Esophagus muscularis mucosa (tissue), 4 donors: ENCODE results near the gene MAP3K6. TPM values are rescaled to one million over a fixed set of nuclear protein-coding genes. Genes with fewer than 3 reads are reported as not detected.

Source experiments
- DNase-seq: peaks from one replicate; pipeline ENCODE4 v3.0.0-alpha.2; 2017; ENCODE audit errors: extremely low spot score
- H3K27ac ChIP-seq, 4 donors: fragments of 200-600 bp; sonication (generic); replicated peaks in 1 of 4; 1 replicate in 3 of 4; 2 replicates in 1 of 4; pipeline ENCODE4 v1.5.1; 2016 to 2019; ENCODE audit warnings: mild to moderate bottlenecking in 1 of 4
- H3K27me3 ChIP-seq, 4 donors: fragments of 200-600 bp; sonication (generic); one replicate each; pipeline versions ENCODE4 v1.5.1 to v1.6.0; 2016 to 2019
- H3K36me3 ChIP-seq, 4 donors: fragments of 200-600 bp; sonication (generic); one replicate each; pipeline ENCODE4 v1.5.1; 2016 to 2019
- H3K4me1 ChIP-seq, 4 donors: fragments of 200-600 bp; sonication (generic); one replicate each; pipeline ENCODE4 v1.5.1; 2016 to 2019
- H3K4me3 ChIP-seq, 4 donors: fragments of 200-600 bp; sonication (generic); 1 replicate in 2 of 4; 2 replicates in 2 of 4; pipeline ENCODE4 v1.5.1; 2016 to 2019; ENCODE audit warnings: mild to moderate bottlenecking in 4 of 4, moderate library complexity in 1 of 4
- H3K9me3 ChIP-seq, 4 donors: fragments of 200-600 bp; sonication (generic); 1 replicate in 3 of 4; 2 replicates in 1 of 4; pipeline ENCODE4 v1.5.1; 2016 to 2019
- CTCF ChIP-seq, 3 experiments: fragments of 200-600 bp in 2 of 3; fragments of 450-650 bp in 1 of 3; sonication (generic) in 2 of 3; IDR thresholded peaks; one replicate each; pipeline ENCODE4 v1.5.1; 2017 to 2019; ENCODE audit warnings: antibody characterized with exemption in 3 of 3, mild to moderate bottlenecking in 2 of 3, moderate library complexity in 1 of 3
- EP300 ChIP-seq: sonication (generic); formaldehyde crosslinking; IDR thresholded peaks from one replicate; pipeline ENCODE4 v1.6.1; 2017; ENCODE audit warnings: antibody characterized with exemption
- POLR2A ChIP-seq: fragments of 450-650 bp; IDR thresholded peaks from one replicate; pipeline ENCODE4 v1.6.1; 2017; ENCODE audit warnings: antibody characterized with exemption, moderate library complexity, mild to moderate bottlenecking, low read depth
- POLR2AphosphoS5 ChIP-seq, 2 donors: sonication (generic); formaldehyde crosslinking; IDR thresholded peaks; one replicate each; pipeline ENCODE4 v1.6.1; 2017; ENCODE audit warnings: antibody characterized with exemption in 2 of 2
- WGBS: methylation state at CpG from one replicate; pipeline ENCODE4 v1.1.5; 2018; 5-methylcytosine and 5-hydroxymethylcytosine counted together
- intact Hi-C: fragments of 100-400 bp; cut with DNase I; formaldehyde crosslinking; loops from one replicate; pipeline ENCODE4 v1.15.1; 2023
- total RNA-seq, 4 donors: library from RNA; depleted of rRNA; stranded (reverse); fragments of >200 nt; gene quantifications; one replicate each; pipeline versions ENCODE4 v1.1.0 to v1.2.1, GENCODE V29; 2016

The MAP3K6 gene
- total RNA-seq, 4 donors from 2014 or later = 29.7 to 80.1 (median 55.4) TPM

GRCh38 chr1:27363766-27364695 is 2.7 kb downstream of the MAP3K6 start:
- H3K4me3 ChIP-seq = peak overlapping the region in 2 of 4 donors; percentile 89 to 96

GRCh38 chr1:27361553-27361952 is 5.2 kb downstream of the MAP3K6 start:
- H3K27me3 ChIP-seq = no peaks in the 10 kb centered on the region
- H3K36me3 ChIP-seq = peaks cover 64 to 87% (median 82%) of the 10 kb centered on the region in 4 donors

More at GRCh38 chr1:27363766-27364695, 2.7 kb downstream of the MAP3K6 start:
- peaks cover 45 to 57% (median 52%) of the 10 kb centered on the region in 4 donors for H3K4me1 ChIP-seq
- intact Hi-C loops = no loop called here
- no peak for DNase-seq
- no peaks in the 10 kb centered on the region for H3K9me3 ChIP-seq
- no peaks in the 10 kb centered on the region for H3K27me3 ChIP-seq
- H3K36me3 ChIP-seq = peaks cover 45 to 62% (median 58%) of the 10 kb centered on the region in 4 donors
- H3K27ac ChIP-seq = peak overlapping the region; percentile 98 to 100 (median 99)
- TF ChIP-seq CTCF (IDR thresholded peaks at IDR 0.05) (no peak), EP300 (no peak), POLR2A (no peak), POLR2AphosphoS5 (IDR thresholded peaks at IDR 0.05) (no peak)
- 88% methylated on average over 22 of the region's 26 CpGs for WGBS

GRCh38 chr1:27361044-27361402 is 5.7 kb downstream of the MAP3K6 start:
- Histone ChIP-seq H3K27ac (no peak overlapping the region), H3K36me3 (peaks cover 69 to 92% (median 88%) of the 10 kb centered on the region in 4 donors), H3K4me1 (peaks cover 30 to 50% (median 46%) of the 10 kb centered on the region in 4 donors), H3K4me3 (peak overlapping the region in 1 of 4 donors; percentile 43), H3K9me3 (no peaks in the 10 kb centered on the region), H3K27me3 (no peaks in the 10 kb centered on the region)
- 87% methylated on average over 21 of the region's 21 CpGs for WGBS
- no peak for DNase-seq
- intact Hi-C loops = no loop called here
- TF ChIP-seq POLR2AphosphoS5 (IDR thresholded peaks at IDR 0.05) = no peak
- no peak for TF ChIP-seq EP300
- TF ChIP-seq POLR2A = no peak
- TF ChIP-seq CTCF (IDR thresholded peaks at IDR 0.05) = no peak

More at GRCh38 chr1:27361553-27361952, 5.2 kb downstream of the MAP3K6 start:
- Histone ChIP-seq H3K4me1 (peaks cover 30 to 50% (median 46%) of the 10 kb centered on the region in 4 donors), H3K27ac (no peak overlapping the region), H3K4me3 (no peak overlapping the region), H3K9me3 (no peaks in the 10 kb centered on the region)
- WGBS = 88% methylated on average over 7 of the region's 8 CpGs
- TF ChIP-seq POLR2A = no peak
- intact Hi-C loops = no loop called here
- DNase-seq = no peak

GRCh38 chr1:27360159-27361043 is 6.4 kb downstream of the MAP3K6 start:
- TF ChIP-seq POLR2AphosphoS5 (IDR thresholded peaks at IDR 0.05) = no peak
- no peak for TF ChIP-seq CTCF (IDR thresholded peaks at IDR 0.05)
- no peak for TF ChIP-seq POLR2A
- TF ChIP-seq EP300 = no peak
- no peak for DNase-seq
- Histone ChIP-seq H3K4me1 (peaks cover 30 to 50% (median 46%) of the 10 kb centered on the region in 4 donors), H3K27ac (no peak overlapping the region), H3K4me3 (peak overlapping the region; percentile 13 to 43 (median 24)), H3K36me3 (peaks cover 75 to 98% (median 94%) of the 10 kb centered on the region in 4 donors), H3K9me3 (no peaks in the 10 kb centered on the region), H3K27me3 (no peaks in the 10 kb centered on the region)
- 54% methylated on average over 66 of the region's 71 CpGs for WGBS
- intact Hi-C loops = no loop called here

GRCh38 chr1:27359822-27360158 is 7.0 kb downstream of the MAP3K6 start:
- Histone ChIP-seq H3K4me3 (no peak overlapping the region), H3K27me3 (no peaks in the 10 kb centered on the region), H3K9me3 (no peaks in the 10 kb centered on the region), H3K36me3 (peaks cover 81 to 100% (median 100%) of the 10 kb centered on the region in 4 donors), H3K27ac (no peak overlapping the region), H3K4me1 (peaks cover 25 to 45% (median 41%) of the 10 kb centered on the region in 4 donors)
- intact Hi-C loops = no loop called here
- DNase-seq = no peak
- TF ChIP-seq EP300 (no peak), CTCF (IDR thresholded peaks at IDR 0.05) (no peak), POLR2AphosphoS5 (IDR thresholded peaks at IDR 0.05) (no peak), POLR2A (no peak)
- 86% methylated on average over 7 of the region's 9 CpGs for WGBS
